Stimulated activated effector memory CD8-positive, alpha-beta T cell treated with anti-CD3 and anti-CD28 coated beads, Interleukin-12 subunit alpha, Interleukin-12 subunit beta, amount 100 ng/mL, for 72 hours (primary cell): ENCODE data around the gene RAB27B.
"Not testable (repeated sequence)": the region's sequence is repeated elsewhere in the genome, so short reads cannot be mapped to it uniquely, and the experiment has no call there.

Experiments used
- ATAC-seq: fragments of 150-1000 bp; cut with Tn5 transposase; 2 replicates; pipeline ENCODE4 v1.10.0; 2021
- DNase-seq, 2 donors: peaks; one replicate each; pipeline ENCODE4 v3.0.0; 2021 to 2022; ENCODE audit warnings: low spot score in 2 of 2
- H3K27ac Mint-ChIP-seq: one replicate; pipeline ENCODE4 v1.8.0; 2022; ENCODE audit warnings: mild to moderate bottlenecking, mixed read lengths
- H3K36me3 Mint-ChIP-seq: one replicate; pipeline ENCODE4 v1.8.0; 2022; ENCODE audit warnings: mild to moderate bottlenecking, mixed read lengths
- H3K4me1 Mint-ChIP-seq: one replicate; pipeline ENCODE4 v1.8.0; 2022; ENCODE audit warnings: mixed read lengths
- H3K4me3 Mint-ChIP-seq: one replicate; pipeline ENCODE4 v1.8.0; 2022; ENCODE audit warnings: mild to moderate bottlenecking, mixed read lengths
- H3K9me3 Mint-ChIP-seq: one replicate; pipeline ENCODE4 v1.8.0; 2022; ENCODE audit warnings: mixed read lengths

The RAB27B gene

DNA sequence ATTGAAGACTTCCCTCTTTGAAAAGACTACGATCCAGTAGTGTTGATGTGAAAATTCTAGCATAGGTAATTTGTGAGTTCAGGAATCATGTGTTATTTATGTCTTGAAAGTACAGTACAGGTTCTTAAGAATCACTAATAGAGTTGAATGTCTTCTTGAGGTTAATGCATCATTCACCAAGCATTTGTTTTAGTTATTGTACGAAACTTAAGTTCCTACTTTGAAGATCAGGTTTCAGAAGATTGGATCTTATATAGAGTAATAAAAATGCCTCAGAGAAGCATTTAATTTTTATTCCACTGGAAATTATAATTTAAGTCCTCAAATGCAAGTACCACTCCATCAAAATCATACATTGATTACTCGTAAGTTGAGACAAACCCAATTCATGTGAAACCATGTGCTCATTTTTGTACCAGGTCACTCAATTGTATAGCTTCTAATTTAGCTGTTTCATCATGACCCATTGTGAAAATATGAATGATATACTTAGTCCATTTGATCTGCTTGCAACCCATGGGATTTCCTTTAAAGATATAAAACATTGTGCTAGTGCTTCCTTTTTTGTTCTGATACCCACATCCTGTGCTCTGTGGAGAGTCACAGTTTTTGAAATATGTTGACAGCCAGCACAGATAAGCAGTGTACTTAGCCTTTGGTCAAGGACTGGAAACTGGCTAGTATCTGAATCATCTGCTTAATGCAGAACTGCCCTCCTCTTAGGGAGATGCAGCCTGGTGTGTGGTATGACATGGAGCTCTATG, 22.5 kb upstream of the RAB27B start:
- H3K4me3 Mint-ChIP-seq = no peak overlapping the region
- peak in 1 of 2 donors; percentile 53 for DNase-seq
- peak; percentile 89 for ATAC-seq
- peak overlapping the region; percentile 39 for H3K27ac Mint-ChIP-seq
- H3K9me3 Mint-ChIP-seq = peaks cover 4% of the 10 kb centered on the region
- peaks cover 11% of the 10 kb centered on the region for H3K4me1 Mint-ChIP-seq
- H3K36me3 Mint-ChIP-seq = no peaks in the 10 kb centered on the region

GRCh38 chr18:54806526-54806925, 21.8 kb upstream of the RAB27B start:
- Mint-ChIP-seq H3K4me3 (no peak overlapping the region), H3K36me3 (no peaks in the 10 kb centered on the region), H3K27ac (no peak overlapping the region), H3K4me1 (peaks cover 11% of the 10 kb centered on the region), H3K9me3 (peaks cover 4% of the 10 kb centered on the region)
- DNase-seq = no peak
- no peak for ATAC-seq

DNA sequence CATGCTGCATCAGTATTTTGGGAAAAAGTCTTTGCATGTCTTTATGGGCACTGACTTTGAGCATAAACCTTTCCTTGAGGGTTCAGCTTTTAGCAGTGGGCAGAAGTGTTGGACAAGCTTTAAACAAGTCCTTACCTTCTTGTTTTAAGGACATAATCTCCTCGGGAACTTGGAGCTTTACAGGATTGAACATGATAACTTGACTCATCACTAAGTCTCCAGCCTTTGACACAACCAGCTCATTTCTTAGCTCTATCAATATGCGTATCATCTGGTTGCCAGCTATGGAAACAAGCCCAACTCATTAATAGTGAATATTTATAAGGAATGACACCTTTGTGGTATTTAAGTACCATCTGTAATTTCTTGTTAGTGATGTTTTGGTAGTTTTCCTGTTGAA, 21.0 kb upstream of the RAB27B start:
- DNase-seq = no peak
- ATAC-seq = no peak
- no peaks in the 10 kb centered on the region for H3K36me3 Mint-ChIP-seq
- H3K9me3 Mint-ChIP-seq = peaks cover 4% of the 10 kb centered on the region
- no peak overlapping the region for H3K27ac Mint-ChIP-seq
- peaks cover 11% of the 10 kb centered on the region for H3K4me1 Mint-ChIP-seq
- H3K4me3 Mint-ChIP-seq = no peak overlapping the region

DNA sequence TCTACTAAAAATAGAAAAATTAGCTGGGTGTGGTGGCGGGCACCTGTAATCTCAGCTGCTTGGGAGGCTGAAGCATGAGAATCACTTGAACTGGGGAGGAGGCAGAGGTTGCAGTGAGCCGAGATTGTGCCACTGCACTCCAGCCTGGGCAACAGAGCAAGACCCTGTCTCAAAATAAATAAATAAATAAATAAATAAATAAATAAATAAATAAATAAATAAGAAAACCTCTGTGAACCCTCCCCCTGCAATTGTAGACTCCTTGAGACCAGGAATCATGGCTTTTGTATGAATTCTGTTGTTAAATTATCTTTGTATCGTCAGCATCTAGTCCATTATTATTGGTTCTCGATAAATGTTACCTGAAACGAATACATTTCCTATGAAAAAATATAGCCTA, 17.6 kb upstream of the RAB27B start:
- H3K36me3 Mint-ChIP-seq, H3K27ac Mint-ChIP-seq, ATAC-seq, DNase-seq, H3K4me3 Mint-ChIP-seq, H3K9me3 Mint-ChIP-seq: not testable (repeated sequence)
- peaks cover 15% of the 10 kb centered on the region for H3K4me1 Mint-ChIP-seq

GRCh38 chr18:54812885-54813284, 15.4 kb upstream of the RAB27B start:
- Mint-ChIP-seq H3K9me3 (no peaks in the 10 kb centered on the region), H3K36me3 (no peaks in the 10 kb centered on the region), H3K4me1 (peaks cover 10% of the 10 kb centered on the region), H3K4me3 (no peak overlapping the region), H3K27ac (no peak overlapping the region)
- ATAC-seq (peak; percentile 83), DNase-seq (no peak)

DNA sequence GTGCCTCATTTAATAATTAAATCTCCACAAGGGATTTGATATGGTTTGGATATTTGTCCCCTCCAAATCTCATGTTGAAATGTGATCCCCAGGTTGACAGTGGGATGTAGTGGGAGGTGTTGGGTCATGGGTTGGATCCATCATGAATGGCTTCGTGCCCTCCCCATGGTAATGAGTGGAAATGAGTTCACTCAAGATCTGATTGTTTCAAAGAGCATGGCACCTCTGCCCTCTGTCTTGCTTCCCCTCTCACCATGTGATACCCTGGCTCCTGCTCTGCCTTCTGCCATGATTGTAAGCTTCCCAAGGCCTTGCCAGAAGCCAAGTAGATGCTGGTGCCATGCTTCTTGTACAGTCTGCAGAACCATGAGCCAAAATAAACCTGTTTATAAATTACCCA, 15.0 kb upstream of the RAB27B start:
- DNase-seq (no peak), ATAC-seq (no peak)
- Mint-ChIP-seq H3K27ac (no peak overlapping the region), H3K4me3 (no peak overlapping the region), H3K4me1 (peaks cover 10% of the 10 kb centered on the region), H3K36me3 (no peaks in the 10 kb centered on the region), H3K9me3 (no peaks in the 10 kb centered on the region)

DNA sequence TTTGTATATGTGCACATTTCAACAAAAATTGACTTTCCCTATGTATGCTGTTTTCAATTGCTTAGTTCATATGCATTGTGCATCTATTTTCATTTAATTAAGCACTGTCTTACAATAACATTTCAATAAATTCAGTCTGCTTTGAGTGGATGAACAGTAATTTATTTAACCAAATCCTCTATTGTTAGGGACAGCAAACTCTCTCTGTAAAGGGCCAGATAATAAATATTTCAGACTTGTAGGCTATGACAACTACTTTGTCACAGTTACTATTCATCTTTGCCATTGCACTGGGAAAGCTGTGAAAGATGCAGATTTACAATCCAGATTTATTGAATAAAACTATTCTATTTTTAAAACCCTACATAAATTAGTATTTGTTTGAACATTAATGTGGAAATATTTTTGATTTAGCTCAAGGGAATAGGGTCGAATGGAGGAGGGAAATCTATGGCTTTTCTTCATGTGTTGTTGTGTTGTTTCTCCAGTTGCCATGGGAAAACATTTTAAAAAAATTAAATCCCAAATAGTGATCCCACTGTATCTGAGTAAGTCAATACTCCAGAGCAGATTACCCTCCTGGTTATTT, 14.2 kb upstream of the RAB27B start:
- no peak overlapping the region for H3K4me3 Mint-ChIP-seq
- ATAC-seq (no peak), DNase-seq (no peak)

GRCh38 chr18:54815086-54815485, 13.2 kb upstream of the RAB27B start:
- Mint-ChIP-seq H3K36me3 (no peaks in the 10 kb centered on the region), H3K4me3 (no peak overlapping the region), H3K27ac (no peak overlapping the region), H3K4me1 (peaks cover 10% of the 10 kb centered on the region), H3K9me3 (no peaks in the 10 kb centered on the region)
- ATAC-seq (no peak), DNase-seq (no peak)

More for the DNA sequence above, 14.2 kb upstream of the RAB27B start:
- Mint-ChIP-seq H3K36me3 (no peaks in the 10 kb centered on the region), H3K27ac (no peak overlapping the region), H3K4me1 (peaks cover 10% of the 10 kb centered on the region), H3K9me3 (no peaks in the 10 kb centered on the region)

- H3K4me3 Mint-ChIP-seq, H3K36me3 Mint-ChIP-seq, ATAC-seq, H3K27ac Mint-ChIP-seq, H3K9me3 Mint-ChIP-seq, H3K4me1 Mint-ChIP-seq, DNase-seq: not testable (repeated sequence)
Observed at GRCh38 chr18:54820785-54821275, 7.4 kb upstream of the RAB27B start.

DNA sequence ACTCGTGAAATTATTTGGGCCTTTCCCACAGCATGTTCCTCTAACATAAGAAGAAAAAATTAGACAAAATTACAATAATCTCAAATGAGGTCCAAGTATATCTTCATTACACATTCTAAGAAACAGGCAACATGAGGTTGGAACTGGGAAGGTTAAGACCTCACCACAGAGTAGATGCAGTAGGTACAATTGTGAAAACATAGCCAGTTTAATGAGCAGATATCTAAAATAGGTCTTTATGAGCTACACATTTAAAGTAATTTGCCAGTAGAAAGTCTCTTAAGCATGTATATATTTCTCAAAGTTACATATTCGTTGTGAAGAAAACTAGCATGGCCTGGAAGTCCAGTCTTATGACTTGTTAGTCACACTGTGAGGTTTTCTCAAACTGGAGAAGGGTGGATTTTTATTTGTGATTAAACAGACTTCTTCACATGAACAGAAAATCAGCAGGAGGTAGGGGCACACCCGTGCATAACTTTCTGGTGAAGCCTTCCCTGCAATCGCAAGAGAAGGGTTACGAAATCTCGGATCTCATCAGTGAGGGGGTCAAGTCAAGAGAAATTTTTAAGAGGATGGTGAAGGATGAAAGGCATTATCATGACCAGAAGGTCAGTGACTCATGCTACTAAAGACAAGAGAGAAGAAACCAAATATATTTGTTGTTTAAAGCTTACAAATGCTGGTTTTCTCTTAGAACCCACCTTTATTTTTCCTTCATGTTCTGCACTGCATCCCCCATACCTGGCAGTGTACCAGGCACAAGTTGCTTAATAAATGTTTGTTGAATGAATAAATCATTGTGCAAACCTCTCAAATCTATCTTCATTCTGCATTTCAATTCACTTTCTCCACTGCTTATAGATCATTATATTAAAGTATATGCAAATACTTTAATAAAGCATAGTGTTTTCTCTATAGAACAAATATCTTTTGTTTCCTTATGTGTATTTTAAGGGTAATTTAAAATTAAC, 5.1 kb upstream of the RAB27B start:
- Mint-ChIP-seq H3K4me3 (no peak overlapping the region), H3K4me1 (no peaks in the 10 kb centered on the region), H3K36me3 (no peaks in the 10 kb centered on the region), H3K27ac (no peak overlapping the region), H3K9me3 (no peaks in the 10 kb centered on the region)
- ATAC-seq = no peak
- no peak for DNase-seq

- H3K27ac Mint-ChIP-seq = no peak overlapping the region
- ATAC-seq (no peak), DNase-seq (no peak)
- H3K4me3 Mint-ChIP-seq = no peak overlapping the region
- no peaks in the 10 kb centered on the region for H3K36me3 Mint-ChIP-seq
- H3K4me1 Mint-ChIP-seq = peaks cover 9% of the 10 kb centered on the region
- H3K9me3 Mint-ChIP-seq = no peaks in the 10 kb centered on the region
Observed at GRCh38 chr18:54824761-54825160, 3.5 kb upstream of the RAB27B start.

GRCh38 chr18:54825601-54826344, 2.5 kb upstream of the RAB27B start:
- no peaks in the 10 kb centered on the region for H3K9me3 Mint-ChIP-seq
- ATAC-seq = no peak
- H3K36me3 Mint-ChIP-seq = no peaks in the 10 kb centered on the region
- H3K27ac Mint-ChIP-seq = no peak overlapping the region
- DNase-seq = no peak
- H3K4me3 Mint-ChIP-seq = no peak overlapping the region
- H3K4me1 Mint-ChIP-seq = peaks cover 15% of the 10 kb centered on the region

- H3K4me3 Mint-ChIP-seq = peak overlapping the region; percentile 77
- ATAC-seq (no peak), DNase-seq (no peak)
- no peaks in the 10 kb centered on the region for H3K36me3 Mint-ChIP-seq
- H3K27ac Mint-ChIP-seq = no peak overlapping the region
- H3K4me1 Mint-ChIP-seq = peaks cover 15% of the 10 kb centered on the region
- peaks cover 7% of the 10 kb centered on the region for H3K9me3 Mint-ChIP-seq
Observed at GRCh38 chr18:54828986-54829385, 709 bp downstream of the RAB27B start.

- no peak overlapping the region for H3K27ac Mint-ChIP-seq
- H3K4me3 Mint-ChIP-seq = no peak overlapping the region
- DNase-seq (no peak), ATAC-seq (no peak)
- H3K9me3 Mint-ChIP-seq = peaks cover 7% of the 10 kb centered on the region
- H3K4me1 Mint-ChIP-seq = peaks cover 15% of the 10 kb centered on the region
- H3K36me3 Mint-ChIP-seq = no peaks in the 10 kb centered on the region
Observed at GRCh38 chr18:54829856-54830255, 1.6 kb downstream of the RAB27B start.

DNA sequence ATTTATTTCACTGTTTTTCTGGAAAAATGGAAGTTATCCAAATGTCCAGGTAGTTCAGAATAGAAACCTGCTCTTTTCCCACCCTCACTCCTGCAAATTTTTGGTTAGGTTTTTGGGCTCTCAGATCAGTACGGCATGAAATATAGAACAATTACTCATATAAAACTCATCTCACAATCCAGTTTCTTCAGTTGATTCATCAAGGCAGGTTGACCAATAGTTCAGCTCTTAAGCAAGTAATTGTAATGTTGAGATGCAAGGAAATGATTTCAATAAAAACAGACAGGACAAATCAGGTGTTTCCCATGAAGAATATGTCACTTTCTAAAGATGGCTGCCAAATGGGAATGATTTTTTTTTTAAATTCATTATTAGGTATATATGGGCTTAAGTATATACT, 2.0 kb downstream of the RAB27B start:
- Mint-ChIP-seq H3K4me1 (peaks cover 15% of the 10 kb centered on the region), H3K27ac (no peak overlapping the region), H3K4me3 (no peak overlapping the region), H3K9me3 (peaks cover 7% of the 10 kb centered on the region), H3K36me3 (no peaks in the 10 kb centered on the region)
- ATAC-seq (peak; percentile 52), DNase-seq (no peak)
